Activated CD8-positive, alpha-beta memory T cell treated with anti-CD3 and anti-CD28 coated beads for 24 hours (primary cell): ENCODE data around the gene ZYG11A.
A peak's percentile ranks its signal among the peaks of the same experiment; 100 is the strongest.
"Not testable (repeated sequence)": the region's sequence is repeated elsewhere in the genome, so short reads cannot be mapped to it uniquely, and the experiment has no call there.

Experiments used
- DNase-seq: peaks from one replicate; pipeline ENCODE4 v3.0.0-alpha.2; 2020

The ZYG11A gene

DNA sequence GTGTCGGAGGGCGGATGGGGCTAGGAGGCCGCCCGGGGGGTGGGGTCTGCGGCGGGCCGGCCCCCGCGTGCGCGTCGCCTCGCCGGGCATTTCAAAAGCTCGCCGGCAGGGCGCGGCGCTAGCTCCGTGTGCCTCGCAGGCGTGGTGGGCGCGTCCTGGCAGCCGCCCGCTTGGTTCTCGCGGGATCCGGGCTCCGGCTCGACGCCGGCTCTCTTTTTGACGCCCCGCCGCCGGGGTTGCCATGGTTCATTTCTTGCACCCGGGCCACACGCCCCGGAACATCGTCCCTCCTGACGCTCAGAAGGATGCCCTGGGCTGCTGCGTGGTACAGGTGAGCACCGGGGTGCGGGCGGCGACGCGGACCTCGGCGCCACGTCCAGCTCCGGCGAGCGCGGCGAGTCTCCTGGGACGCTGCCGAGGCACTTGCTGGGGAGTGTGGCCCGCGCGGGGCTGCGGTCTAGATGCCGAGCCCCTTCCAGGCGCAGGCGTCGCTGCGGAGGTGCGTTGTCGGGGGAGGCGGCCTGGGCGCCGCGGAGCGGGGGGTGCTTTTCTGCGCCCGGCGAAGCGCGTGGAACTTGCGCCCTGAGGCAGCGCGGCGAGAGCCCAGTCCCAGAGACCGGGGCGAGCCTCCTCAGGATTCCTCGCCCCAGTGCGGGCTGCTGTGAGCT lies at the start of gene ZYG11A:
ZYG11A (plus strand) TSS at position 118 of the 668 bp plus-strand sequence; CDS start at position 242, 124 bp downstream.
- DNase-seq, result peak; percentile 83

DNA sequence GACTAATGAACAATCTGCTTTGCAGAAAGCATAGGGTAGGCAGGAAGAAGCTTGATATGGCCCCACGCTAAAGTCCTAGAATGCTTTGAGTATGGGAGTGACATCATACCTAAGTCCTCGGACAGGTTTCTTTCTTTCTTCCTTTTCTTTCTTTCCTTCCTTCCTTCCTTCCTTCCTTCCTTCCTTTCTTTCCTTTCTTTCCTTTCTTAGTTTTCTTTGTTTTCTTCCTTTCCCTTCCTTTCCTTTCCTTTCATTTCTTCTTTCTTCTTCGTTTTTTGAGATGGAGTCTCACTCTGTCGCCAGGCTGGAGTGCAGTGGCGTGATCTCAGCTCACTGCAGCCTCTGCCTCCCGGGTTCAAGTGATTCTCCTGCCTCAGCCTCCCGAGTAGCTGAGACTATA lies 48.8 kb upstream of the ZYG11A start:
- DNase-seq, result not testable (repeated sequence)

DNA sequence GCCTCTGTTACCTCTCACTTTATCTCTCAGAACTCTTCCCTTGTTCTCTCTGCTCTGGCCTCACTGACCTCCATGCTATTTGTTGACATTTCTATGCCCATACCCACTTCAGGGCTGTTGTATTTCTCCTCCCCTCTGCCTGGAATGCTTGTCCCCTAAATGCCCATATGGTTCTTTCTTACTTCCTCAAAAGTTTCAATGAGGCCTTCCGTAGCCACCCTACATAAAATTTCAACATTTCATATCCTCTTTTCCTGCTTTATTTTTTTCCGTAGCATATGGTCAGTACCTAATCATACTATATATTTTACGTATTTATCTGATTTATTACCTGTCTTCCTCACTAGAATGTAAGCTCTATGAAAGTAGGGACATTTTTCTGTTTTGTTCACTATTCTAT lies 47.1 kb upstream of the ZYG11A start:
- DNase-seq, result no peak

DNA sequence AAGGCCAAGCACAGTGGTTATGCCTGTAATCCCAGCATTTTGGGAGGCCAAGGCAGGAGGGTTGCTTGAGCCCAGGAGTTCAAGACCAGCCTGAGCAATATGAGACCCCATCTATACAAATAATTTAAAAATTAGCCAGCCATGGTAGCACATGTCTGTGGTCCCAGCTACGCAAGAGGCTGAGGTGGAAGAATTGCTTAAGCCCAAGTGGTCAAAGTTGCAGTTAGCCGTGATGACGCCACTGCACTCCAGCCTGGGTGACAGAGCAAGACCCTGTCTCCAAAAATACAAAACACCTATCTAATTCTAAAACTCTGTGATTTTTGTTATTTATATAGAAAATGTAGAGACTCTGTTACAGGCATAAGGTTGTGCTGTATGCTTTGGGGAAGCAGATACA lies 44.2 kb upstream of the ZYG11A start:
- no peak for DNase-seq

DNA sequence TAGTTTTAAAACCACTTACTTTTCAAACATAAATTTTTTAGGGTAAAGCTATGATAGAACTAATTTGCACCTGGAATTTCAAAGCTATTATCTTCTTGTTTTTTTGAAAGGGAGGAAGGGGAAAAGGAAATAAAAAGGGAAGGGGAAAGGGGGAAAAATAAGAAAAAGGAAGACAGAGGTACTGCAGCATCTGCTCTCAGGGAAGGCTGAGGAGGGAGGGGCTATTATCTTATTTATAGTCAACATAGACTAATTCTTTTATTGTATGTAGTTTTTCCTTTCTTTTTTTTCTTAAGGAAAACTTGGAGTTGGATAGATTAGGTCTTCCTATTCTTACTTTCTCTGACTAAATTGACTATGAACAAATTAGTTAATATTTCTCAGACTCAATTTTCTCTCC lies 41.5 kb upstream of the ZYG11A start:
- DNase-seq, result no peak

DNA sequence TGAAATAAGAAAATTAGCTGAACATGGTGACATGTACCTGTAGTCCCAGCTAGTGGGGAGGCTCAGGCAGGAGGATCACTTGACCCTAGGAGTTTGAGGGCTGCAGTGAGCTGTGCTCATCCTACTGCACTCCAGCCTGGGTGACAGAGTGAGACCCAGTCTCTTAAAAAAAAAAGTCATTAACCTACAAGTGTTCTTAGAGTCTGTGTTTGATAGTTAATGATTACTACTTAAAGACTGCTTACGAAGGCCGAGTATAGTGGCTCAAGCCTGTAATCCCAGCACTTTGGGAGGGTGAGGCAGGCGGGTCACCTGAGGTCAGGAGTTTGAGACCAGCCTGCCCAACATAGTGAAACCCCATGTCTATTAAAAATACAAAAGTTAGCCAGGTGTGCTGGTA lies 38.5 kb upstream of the ZYG11A start:
- DNase-seq, result not testable (repeated sequence)

DNA sequence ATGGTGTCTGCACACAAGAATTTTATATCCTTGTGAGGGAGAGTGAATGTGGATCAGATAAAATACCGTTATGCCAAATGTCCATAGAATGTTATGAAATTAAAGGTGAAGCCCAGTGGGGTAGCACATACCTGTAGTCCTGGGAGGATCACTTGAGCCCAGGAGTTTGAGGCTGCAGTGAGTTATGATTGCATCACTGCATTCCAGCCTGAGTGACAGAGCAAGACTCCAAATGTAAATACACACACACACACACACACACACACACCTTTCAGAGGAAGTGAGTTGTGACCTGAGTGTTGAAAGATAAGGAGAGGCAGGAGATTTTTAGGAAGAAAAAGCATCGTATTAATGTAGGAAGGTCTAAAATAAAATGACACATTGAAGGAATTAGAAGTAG lies 28.1 kb upstream of the ZYG11A start:
- no peak for DNase-seq

DNA sequence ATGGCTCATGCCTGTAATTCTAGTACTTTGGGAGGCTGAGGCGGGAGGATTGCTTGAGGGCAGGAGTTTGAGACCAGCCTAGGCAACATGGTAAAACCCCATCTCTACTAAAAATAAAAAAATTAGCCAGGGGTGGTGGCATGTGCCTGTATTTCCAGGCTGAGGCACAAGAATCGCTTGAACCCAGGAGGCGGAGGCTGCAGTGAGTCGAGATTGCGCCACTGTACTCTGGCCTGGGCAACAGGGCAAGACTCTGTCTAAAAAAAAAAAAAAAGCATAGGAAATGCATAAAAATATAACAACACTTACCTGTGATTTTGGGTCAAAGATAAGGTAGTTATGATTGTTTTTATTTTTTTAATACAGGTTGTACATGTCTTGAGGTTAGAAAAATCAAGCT lies 21.7 kb upstream of the ZYG11A start:
- not testable (repeated sequence) for DNase-seq

DNA sequence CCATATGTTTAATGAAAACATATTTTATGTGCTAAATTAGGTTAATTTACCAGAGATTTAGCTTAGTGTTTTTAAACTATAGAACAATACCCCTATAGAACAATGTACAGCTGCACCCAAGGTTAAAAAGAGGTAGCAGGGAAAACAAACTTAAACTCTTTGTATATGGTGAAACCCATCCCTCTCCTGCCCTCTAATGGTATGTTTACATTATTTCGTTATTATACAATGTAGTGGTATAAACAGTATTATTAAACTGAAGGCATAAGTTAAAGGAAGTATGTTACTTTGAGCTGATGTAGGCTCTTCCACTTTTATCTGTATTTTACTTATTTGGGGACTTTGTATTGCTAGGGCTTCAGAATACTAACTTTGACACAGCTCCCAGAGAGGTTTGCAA lies 16.7 kb upstream of the ZYG11A start:
- DNase-seq, result no peak

DNA sequence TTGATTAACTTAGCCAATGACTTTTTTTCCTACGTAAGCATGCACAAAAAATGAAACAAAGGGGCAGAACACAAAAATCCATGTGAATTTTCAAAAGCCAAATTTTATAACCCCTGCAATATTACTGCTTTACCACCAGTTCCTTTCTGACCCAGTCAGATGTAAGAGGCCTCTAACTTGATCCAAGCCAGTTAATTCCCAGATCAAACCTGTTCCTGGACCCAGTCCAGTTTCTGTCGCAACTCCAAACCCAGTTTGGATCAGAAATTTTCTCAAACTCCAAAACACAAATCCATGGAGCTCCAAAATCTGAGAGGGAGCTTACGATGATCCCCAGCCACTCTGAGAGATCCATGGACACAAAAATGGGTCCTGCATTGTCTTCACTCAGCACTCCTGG lies 7.8 kb upstream of the ZYG11A start:
- DNase-seq, result no peak

DNA sequence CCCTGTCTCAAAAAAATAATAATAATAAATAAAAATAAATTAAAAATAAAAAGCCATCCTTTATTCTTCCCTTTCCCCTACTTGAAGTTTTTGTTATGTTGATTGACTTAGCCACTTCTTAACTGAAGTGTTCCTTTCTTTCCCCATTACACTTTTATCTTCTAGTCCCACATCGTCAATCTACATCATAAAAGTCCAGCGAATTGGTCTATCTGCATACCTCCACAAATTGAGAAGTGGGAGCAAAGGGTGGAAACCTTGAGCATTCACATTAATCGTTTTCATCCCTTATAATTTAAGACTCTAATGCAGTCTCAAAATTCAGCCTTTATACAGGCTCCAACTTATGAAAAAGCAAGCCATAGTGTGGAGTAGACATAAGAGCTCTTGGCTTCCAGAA lies 6.5 kb upstream of the ZYG11A start:
- no peak for DNase-seq

DNA sequence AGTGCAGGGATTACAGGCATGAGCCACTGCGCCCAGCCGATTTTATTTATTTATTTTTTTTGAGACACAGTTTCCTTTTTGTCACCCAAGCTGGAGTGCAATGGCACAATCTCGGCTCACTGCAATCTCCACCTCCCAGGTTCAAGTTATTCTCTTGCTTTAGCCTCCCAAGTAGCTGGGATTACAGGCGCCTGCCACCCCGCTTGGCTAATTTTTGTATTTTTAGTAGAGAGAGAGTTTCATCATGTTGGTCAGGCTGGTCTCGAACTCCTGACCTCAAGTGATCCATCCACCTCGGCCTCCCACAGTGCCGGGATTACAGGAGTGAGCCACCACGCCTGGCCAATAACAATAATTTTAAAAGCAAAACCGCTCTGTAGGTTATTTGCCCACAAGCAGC lies 3.4 kb upstream of the ZYG11A start:
- not testable (repeated sequence) for DNase-seq

DNA sequence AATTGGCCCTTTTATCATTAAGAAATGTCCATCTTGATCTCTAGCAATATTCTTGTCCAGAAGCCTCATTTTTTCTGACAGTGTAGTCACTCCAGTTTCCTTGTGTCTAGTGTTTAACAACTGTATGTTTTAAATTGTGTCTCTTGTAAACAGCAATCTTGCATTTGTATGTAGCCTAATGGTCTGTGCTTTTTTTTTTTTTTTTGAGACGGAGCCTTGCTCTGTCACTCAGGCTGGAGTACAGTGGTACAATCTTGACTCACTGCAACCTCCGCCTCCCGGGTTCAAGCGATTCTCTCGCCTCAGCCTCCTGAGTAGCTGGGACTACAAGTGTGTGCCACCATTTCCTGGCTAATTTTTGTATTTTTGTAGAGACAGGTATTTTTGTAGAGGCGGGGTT lies 2.6 kb downstream of the ZYG11A start:
- not testable (repeated sequence) for DNase-seq

DNA sequence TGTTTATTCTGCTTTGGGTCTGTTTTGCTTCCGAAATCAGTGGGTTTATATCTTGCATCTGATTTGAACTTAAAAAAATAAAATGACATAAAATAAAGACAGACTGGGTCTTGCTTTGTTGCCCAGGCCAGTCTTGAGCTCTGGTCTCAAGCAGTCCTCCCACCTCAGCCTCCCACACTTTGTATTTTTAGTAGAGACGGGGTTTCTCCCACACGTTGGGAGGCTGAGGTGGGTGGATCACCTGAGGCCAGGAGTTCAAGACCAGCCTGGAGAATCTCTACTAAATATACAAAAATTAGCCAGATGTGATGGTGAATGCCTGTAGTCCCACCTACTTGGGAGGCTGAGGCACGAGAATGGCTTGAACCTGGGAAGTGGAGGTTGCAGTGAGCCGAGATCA lies 5.9 kb downstream of the ZYG11A start:
- DNase-seq, result no peak

DNA sequence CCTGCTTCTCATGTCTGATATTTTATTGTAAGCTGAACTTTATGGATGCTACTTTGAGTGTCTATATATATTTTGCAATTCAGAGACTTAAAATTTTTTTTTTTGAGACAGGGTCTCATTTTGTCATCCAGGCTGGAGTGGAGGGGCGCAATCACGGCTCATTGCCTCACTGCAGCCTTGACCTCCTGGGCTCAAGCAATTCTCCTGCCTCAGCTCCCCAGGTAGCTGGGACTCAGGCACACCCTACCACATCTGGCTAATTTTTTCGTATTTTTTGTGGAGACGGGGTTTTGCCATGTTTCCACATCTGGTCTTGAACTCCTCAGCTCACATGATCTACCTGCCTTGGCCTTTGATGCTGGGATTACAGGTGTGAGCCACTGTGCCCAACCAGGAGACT lies 8.4 kb downstream of the ZYG11A start:
- no peak for DNase-seq

DNA sequence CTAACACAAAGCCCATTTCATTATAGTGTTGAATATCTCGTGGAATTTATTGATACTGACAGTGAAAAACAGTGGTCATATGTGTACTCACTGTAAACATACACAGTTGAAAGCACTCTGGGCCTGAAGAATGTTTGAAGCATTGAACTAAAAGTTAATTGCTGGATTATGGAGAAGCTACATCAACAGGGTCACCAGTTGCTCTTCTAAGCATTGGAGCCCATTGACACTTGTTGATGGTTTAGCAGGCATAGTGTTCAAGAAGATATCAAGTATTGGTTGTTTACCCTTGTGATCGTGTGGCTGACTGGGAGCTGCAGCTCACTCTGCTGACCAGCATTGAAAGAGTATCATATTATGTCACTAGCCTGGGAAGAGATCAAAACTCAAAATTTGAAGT lies 10.3 kb downstream of the ZYG11A start:
- no peak for DNase-seq

DNA sequence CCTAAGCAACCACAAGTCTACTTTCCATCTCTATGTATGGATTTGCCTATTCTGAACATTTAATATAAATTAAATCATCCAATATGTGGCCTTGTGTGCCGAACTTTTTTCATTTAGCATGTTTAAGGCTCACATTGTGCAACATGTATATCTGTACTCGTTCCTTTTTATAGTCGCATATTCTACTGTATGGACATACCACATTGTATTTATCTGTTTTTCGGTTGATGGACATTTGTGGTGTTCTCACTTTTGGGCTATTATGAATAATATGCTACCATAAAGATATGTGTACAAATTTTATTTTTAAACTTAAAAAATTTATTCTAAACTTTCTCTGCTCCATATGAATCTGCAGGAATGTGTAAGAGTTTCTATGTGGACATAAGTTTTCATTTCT lies 13.0 kb downstream of the ZYG11A start:
- DNase-seq, result no peak

DNA sequence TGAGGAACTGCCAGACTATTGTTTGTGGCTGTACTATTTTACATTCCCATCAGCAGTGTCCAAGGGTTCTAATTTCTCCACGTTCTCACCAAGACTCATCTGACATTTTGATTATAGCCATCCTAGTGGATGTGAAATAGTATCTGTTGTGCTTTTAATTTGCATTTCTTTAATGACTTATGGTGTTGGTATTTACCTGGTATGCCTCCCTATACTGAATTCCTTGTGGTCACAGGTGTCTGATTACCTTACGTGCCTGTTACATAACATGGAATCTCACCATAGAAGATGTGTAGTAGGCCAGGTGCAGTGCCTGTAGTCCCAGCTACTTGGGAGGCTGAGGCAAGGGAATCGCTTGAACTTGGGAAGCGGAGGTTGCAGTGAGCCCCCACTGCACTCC lies 13.5 kb downstream of the ZYG11A start:
- DNase-seq, result no peak

DNA sequence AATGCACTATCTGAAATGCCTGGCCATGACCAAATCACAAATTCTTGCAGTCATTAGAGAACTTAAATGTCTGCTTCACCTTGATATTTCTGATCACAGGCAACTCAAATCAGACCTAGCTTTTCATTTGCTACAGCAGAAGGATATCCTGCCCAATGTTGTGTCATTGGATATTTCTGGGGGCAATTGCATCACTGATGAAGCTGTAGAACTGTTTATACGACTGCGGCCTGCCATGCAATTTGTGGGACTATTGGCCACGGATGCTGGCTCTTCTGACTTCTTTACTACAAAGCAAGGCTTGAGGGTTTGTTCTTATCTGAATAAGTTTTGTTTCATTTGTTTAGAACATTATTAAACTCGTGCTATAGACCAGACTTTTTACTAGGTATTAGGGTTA lies 14.9 kb downstream of the ZYG11A start:
- DNase-seq, result no peak

DNA sequence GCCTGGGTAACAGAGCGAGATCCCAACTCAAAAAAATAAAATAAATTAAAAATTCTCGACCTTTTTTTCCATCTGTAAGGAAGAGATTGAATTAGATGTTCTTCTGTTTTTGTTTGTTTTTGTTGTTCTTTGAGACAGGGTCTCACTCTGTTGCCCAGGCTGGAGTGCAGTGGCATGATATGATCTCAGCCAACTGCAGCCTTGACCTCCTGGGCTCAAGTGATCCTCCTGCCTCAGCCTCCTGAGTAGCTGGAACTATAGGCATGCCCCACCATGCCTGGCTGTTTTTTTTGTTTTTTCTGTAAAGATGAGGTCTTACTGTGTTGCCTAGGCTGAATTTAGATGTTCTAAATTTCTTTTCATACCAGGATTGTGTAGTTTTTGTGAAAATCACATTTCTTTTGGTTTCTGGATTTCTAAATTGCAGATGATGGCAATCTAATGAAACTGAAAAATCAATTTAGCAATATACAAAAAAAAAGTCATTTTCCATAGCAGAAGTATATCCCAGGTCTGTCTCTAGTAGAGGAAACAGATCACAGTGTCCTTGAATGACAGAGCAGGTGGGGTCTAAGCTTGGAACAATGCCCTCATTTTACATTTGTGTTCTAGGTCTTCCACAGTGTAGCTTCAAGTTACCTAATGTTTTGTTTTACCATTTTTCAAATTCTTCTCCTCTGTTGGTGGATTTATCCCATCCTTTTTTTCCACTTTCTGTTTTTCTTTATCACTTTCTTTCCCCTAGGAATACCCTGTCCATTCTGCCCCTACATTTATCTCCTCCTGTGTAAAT lies 20.3 kb downstream of the ZYG11A start:
- no peak for DNase-seq

DNA sequence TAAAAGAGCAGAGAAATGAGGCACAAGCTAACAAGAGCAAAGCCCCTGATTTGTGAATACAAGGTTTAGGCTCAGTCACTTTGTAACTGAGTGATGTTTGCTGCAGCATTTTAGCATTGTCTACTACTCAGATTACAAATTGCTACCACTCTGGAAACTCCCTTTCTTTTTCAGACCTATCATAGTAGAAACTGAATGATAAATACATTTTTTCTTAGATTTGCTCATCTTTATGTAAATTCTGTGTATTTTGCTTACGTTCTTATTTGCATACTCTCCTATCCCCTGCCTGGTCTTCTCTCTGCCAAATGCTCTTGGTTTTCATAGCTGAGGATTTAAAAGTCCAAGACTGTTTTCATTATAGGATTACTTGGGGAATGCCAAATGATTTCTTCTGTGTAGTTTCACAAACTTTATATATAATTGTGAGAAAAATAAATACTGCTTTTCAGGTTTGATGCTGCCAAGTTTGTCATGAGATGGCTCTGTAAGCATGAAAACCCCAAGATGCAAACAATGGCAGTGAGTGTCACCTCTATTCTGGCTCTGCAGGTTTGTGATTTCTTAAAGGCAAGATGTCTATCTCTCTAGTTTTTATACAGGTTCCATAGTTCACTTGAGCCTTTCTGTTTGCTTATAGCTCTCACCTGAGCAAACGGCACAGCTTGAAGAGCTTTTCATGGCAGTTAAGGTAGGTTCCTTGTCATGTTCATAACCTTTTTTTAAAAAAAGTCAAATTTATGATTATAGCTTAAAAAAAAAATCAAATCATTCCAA lies 24.7 kb downstream of the ZYG11A start:
- no peak for DNase-seq

DNA sequence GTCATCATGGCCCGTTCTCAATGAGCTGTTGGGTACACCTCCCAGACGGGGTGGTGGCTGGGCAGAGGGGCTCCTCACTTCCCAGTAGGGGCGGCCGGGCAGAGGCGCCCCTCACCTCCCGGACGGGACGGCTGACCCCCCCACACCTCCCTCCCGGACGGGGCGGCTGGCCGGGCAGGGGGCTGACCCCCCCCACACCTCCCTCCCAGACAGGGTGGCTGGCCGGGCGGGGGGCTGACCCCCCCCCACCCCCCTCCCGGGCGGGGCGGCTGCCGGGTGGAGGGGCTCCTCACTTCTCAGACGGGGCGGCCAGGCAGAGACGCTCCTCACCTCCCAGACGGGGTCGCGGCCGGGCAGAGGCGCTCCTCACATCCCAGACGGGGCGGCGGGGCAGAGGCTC lies 27.2 kb downstream of the ZYG11A start:
- not testable (repeated sequence) for DNase-seq

DNA sequence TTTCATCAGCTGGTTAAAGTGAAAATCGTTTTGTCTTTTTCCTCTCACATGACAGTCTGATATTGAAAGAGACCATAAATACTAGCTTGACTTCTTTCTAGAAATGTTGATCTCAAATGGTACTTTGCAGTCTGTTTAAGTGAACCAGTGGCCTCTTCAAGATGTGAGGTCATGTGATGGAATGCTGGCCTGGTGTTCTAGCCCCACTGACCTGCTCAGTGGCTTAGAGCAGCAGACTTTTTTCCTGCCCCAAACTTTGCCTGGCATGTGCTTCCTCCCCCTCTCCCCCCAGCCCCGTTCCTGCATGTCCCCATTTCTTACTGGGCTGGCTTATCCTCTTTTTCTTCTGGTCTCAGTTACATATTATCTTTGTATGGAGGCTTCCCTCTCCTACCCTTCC lies 34.3 kb downstream of the ZYG11A start:
- no peak for DNase-seq

DNA sequence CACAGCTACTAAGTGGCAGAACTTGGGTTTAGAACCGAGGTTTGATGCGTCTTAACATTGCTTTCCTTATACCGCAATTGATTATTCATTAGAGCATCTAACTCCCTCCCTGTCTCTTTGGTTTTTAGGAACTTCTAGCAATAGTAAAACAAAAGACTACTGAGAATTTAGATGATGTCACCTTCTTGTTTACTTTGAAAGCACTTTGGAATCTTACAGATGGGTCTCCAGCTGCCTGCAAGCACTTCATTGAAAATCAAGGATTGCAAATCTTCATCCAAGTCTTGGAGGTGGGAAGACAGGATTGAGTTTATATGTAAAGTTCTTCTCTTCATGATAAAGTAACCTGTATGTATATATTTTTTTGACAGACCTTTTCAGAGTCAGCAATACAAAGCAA lies 35.0 kb downstream of the ZYG11A start:
- no peak for DNase-seq
